Heart left ventricle (tissue), 16 donors: ENCODE data around the gene AFF1. TPM values are rescaled to one million over a fixed set of nuclear protein-coding genes. Genes with fewer than 3 reads are reported as not detected.

Source experiments
- ATAC-seq, 4 donors: fragments of 200-7000 bp; cut with Tn5 transposase; one replicate each; pipeline ENCODE4 v1.9.1; 2020 to 2022; ENCODE audit warnings: moderate library complexity in 4 of 4, mild to moderate bottlenecking in 3 of 4, moderate number of reproducible peaks in 1 of 4
- DNase-seq, 5 donors: peaks; one replicate each; pipeline ENCODE4 v3.0.0-alpha.2; 2020
- H3K27ac ChIP-seq, 12 donors: fragments of 200-600 bp; sonication (generic) in 4 of 12; one replicate each; pipeline versions ENCODE4 v1.5.0 to v1.8.0; 2016 to 2022; ENCODE audit warnings: mild to moderate bottlenecking in 2 of 12
- H3K27me3 ChIP-seq, 9 donors: fragments of 200-600 bp; sonication (generic) in 2 of 9; one replicate each; pipeline versions ENCODE4 v1.5.1 to v1.8.0; 2016 to 2022; ENCODE audit warnings: mild to moderate bottlenecking in 3 of 9
- H3K36me3 ChIP-seq, 9 donors: fragments of 200-600 bp; sonication (generic) in 2 of 9; one replicate each; pipeline versions ENCODE4 v1.5.0 to v1.8.0; 2018 to 2022; ENCODE audit warnings: mild to moderate bottlenecking in 2 of 9
- H3K4me1 ChIP-seq, 12 donors: fragments of 200-600 bp; sonication (generic) in 4 of 12; one replicate each; pipeline versions ENCODE4 v1.5.0 to v1.8.0; 2016 to 2022; ENCODE audit warnings: mild to moderate bottlenecking in 3 of 12
- H3K4me3 ChIP-seq, 12 donors: fragments of 200-600 bp; sonication (generic) in 4 of 12; one replicate each; pipeline versions ENCODE4 v1.5.0 to v1.8.0; 2017 to 2022; ENCODE audit warnings: mild to moderate bottlenecking in 9 of 12, moderate library complexity in 4 of 12
- H3K9me3 ChIP-seq, 12 donors: fragments of 200-600 bp; sonication (generic) in 4 of 12; one replicate each; pipeline versions ENCODE4 v1.5.0 to v1.8.0; 2016 to 2022; ENCODE audit warnings: mild to moderate bottlenecking in 1 of 12
- CTCF ChIP-seq, 12 donors: fragments of 200-600 bp; sonication (generic) in 4 of 12; IDR thresholded peaks; one replicate each; pipeline versions ENCODE4 v1.5.0 to v1.8.0; 2018 to 2022; ENCODE audit warnings: antibody characterized with exemption in 12 of 12, mild to moderate bottlenecking in 5 of 12
- POLR2A ChIP-seq, 2 donors: fragments of 450-650 bp; IDR thresholded peaks; one replicate each; pipeline ENCODE4 v1.6.1; 2017; ENCODE audit warnings: antibody characterized with exemption in 2 of 2, mild to moderate bottlenecking in 2 of 2, moderate library complexity in 2 of 2
- WGBS, 4 donors: extraction: QIAGEN DNeasy Blood & Tissue Kit in 2 of 4; methylation state at CpG; one replicate each; pipeline versions ENCODE4 v1.1.5 to v1.1.7; 2013 to 2018; 5-methylcytosine and 5-hydroxymethylcytosine counted together
- intact Hi-C, 10 donors: fragments of 100-400 bp; cut with DNase I; formaldehyde crosslinking; loops; one replicate each; pipeline versions ENCODE4 v1.11.1 to v1.14.2; 2022
- polyA plus RNA-seq, 2 donors: library from polyadenylated mRNA; stranded (reverse); fragments of 200-250 nt; gene quantifications; one replicate each; pipeline ENCODE4 v1.2.3, GENCODE V29; 2013
- total RNA-seq, 9 donors: library from RNA; depleted of rRNA in 2 of 9; stranded (reverse); fragments of >200 nt in 2 of 9; fragmentation: NEBNext Ultra II Directional in 3 of 9; extraction: Animal tissue kit (Norgen Biotek cat#: 25700) in 3 of 9; gene quantifications; one replicate each; pipeline versions ENCODE4 v1.1.0 to v1.2.4, GENCODE V29; 2016 to 2023
- donor health status: ischemic (EF 13 %, LVEDD 7.1; RV severe dilation, severe dysfunction).
- donor health status: healthy with polysubstance abuse.
- donor health status: DM: no; HTN: yes; CAD: no.
- donor health status: DM: no; HTN: no; CAD: no.
- donor health status: ischemic (EF 25% LVEDD 6.9; RV normal size, moderate dysfunction).
- donor health status: ischemic (EF 25% LVEDD 5.7; RV mildly dilated, moderate dysfunction).
- donor health status: healthy.
- donor health status: DM: yes; HTN: yes; CAD: no.
- donor health status: ischemic (EF 35%, LVEDD 5.7; RV mildly dilated, moderate dysfunction).
- donor health status: nonischemic (EF 11% LVEDD 7.7; RV severe dilation, severe dysfunction).
- donor health status: DM: yes; HTN: yes; CAD: no.
- donor health status: PGD.
- donor health status: ischemic (EF 29% LVEDD 5.4; RV normal size, mild dysfunction).
- donor health status: nonischemic (EF 23%, LVEDD 6.1; RV moderate dilation, normal function).

AFF1 gene
- total and polyA plus RNA-seq, 11 donors, result 51.8 to 96.5 (median 72.8) TPM

GRCh38 chr4:86910820-86911684 lies 23.8 kb upstream of the AFF1 start:
- H3K27me3 ChIP-seq, result no peaks in the 10 kb centered on the region
- WGBS, 4 donors, result 85 to 91% (median 88%) methylated on average over 7 of the region's 7 CpGs
- no peak for ATAC-seq
- TF ChIP-seq POLR2A (IDR thresholded peaks at IDR 0.05), result no peak
- TF ChIP-seq CTCF (IDR thresholded peaks at IDR 0.05), result no peak
- peaks cover 0 to 5% (median 0%) of the 10 kb centered on the region in 9 donors for H3K36me3 ChIP-seq
- no peak overlapping the region for H3K4me3 ChIP-seq
- no peaks in the 10 kb centered on the region for H3K9me3 ChIP-seq
- DNase-seq, result no peak
- H3K27ac ChIP-seq, result peak overlapping the region in 1 of 12 donors; percentile 88
- intact Hi-C loops, result no loop called here
- peaks cover 0 to 48% (median 6%) of the 10 kb centered on the region in 12 donors for H3K4me1 ChIP-seq

GRCh38 chr4:86916392-86916791 lies 18.4 kb upstream of the AFF1 start:
- Histone ChIP-seq H3K36me3 (peaks cover 0 to 17% (median 0%) of the 10 kb centered on the region in 9 donors), H3K4me3 (no peak overlapping the region), H3K4me1 (peaks cover 0 to 28% (median 0%) of the 10 kb centered on the region in 12 donors), H3K9me3 (no peaks in the 10 kb centered on the region), H3K27ac (no peak overlapping the region), H3K27me3 (no peaks in the 10 kb centered on the region)
- intact Hi-C loops, result no loop called here
- ATAC-seq (no peak), DNase-seq (no peak)
- no peak for TF ChIP-seq POLR2A (IDR thresholded peaks at IDR 0.05)
- no peak for TF ChIP-seq CTCF (IDR thresholded peaks at IDR 0.05)
- WGBS, 4 donors, result 0 to 100% (median 42%) methylated on average over 1 of the region's 1 CpG

- Histone ChIP-seq H3K9me3 (no peaks in the 10 kb centered on the region), H3K27me3 (no peaks in the 10 kb centered on the region), H3K4me1 (peaks cover 0 to 32% (median 0%) of the 10 kb centered on the region in 12 donors), H3K27ac (no peak overlapping the region), H3K36me3 (peaks cover 0 to 17% (median 0%) of the 10 kb centered on the region in 9 donors), H3K4me3 (no peak overlapping the region)
- 88 to 97% (median 94%) methylated on average over 4 of the region's 4 CpGs for WGBS, 4 donors
- intact Hi-C loops, result no loop called here
- TF ChIP-seq POLR2A (IDR thresholded peaks at IDR 0.05) (no peak), CTCF (IDR thresholded peaks at IDR 0.05) (no peak)
- ATAC-seq, result no peak
- no peak for DNase-seq
Measured at GRCh38 chr4:86917212-86918039, 17.4 kb upstream of the AFF1 start.

- ATAC-seq, result no peak
- intact Hi-C loops, result no loop called here
- WGBS, 4 donors, result 30 to 64% (median 58%) methylated on average over 3 of the region's 3 CpGs
Measured at GRCh38 chr4:86918539-86919072, 16.2 kb upstream of the AFF1 start.

More at GRCh38 chr4:86918539-86919072, 16.2 kb upstream of the AFF1 start:
- Histone ChIP-seq H3K36me3 (peaks cover 0 to 17% (median 0%) of the 10 kb centered on the region in 9 donors), H3K4me3 (no peak overlapping the region), H3K27ac (no peak overlapping the region), H3K27me3 (no peaks in the 10 kb centered on the region), H3K4me1 (peaks cover 0 to 34% (median 0%) of the 10 kb centered on the region in 12 donors), H3K9me3 (no peaks in the 10 kb centered on the region)
- DNase-seq, result no peak
- TF ChIP-seq POLR2A (IDR thresholded peaks at IDR 0.05) (no peak), CTCF (IDR thresholded peaks at IDR 0.05) (no peak)
